ENCODE results near the gene LTB. TPM values are rescaled to one million over a fixed set of nuclear protein-coding genes. Genes with fewer than 3 reads are reported as not detected.

Gene LTB
- total and polyA plus RNA-seq, 2 donors (not counting 3 experiments of a cell fraction or from before 2014, with no cell fraction given): 1.2 to 2.1 TPM

DNA sequence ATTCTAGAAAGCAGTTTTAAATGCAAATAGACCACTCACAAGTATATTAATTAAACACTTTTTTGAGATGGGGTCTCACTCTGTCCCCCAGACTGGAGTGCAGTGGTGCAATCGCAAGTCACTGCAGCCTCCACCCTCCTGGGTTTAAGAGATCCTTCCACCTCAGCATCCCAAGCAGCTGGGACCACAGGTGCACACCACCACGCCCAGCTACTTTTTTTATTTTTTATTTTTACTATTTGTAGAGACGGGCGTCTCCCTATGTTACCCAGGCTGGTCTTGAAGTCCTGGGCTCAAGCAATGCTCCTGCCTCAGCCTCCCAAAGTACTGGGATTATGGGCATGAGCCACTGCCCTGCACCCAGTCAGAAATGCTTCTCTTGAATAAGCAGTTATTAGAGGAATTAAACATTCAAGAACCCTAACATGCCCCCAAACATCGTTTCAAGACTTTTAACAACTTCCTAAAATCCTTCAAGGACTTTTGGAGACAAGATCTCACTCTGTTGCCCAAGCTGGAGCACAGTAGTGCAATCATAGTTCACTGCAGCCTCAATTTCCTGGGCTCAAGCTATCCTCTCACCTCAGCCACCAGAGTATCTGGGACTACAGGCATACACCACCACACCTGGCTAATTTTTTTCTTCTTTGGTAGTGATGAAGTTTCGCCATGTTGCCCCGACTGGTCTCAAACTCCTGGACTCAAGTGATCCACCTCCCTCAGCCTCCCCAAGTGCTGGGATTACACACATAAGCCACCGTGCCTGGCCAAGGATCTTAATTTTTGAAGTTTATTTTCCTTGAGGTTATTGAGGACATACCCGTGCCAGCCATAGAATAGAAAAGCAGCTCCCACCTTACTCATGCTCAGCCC is 50.2 kb downstream of the LTB start:
- Histone ChIP-seq H3K4me1 (ENCODE audit: control insufficient read depth, extremely low read depth, insufficient read depth, low read length) (peaks cover 5% of the 10 kb centered on the region), H3K36me3 (ENCODE audit: control insufficient read depth in 2 of 2, extremely low read depth in 1 of 2, insufficient read depth in 2 of 2, low read length in 2 of 2) (peaks cover 39 to 56% of the 10 kb centered on the region in 2 experiments), H3K4me2 (ENCODE audit: insufficient read depth, low read length) (no peak overlapping the region), H3K27ac (ENCODE audit: insufficient read depth, low read depth, low read length) (no peak overlapping the region), H3K79me2 (ENCODE audit: control insufficient read depth, insufficient read depth, low read length) (peaks cover 38% of the 10 kb centered on the region), H3K27me3 (ENCODE audit: control insufficient read depth in 2 of 2, insufficient read depth in 2 of 2, low read length in 2 of 2) (no peaks in the 10 kb centered on the region), H2AFZ (ENCODE audit: low read depth, low read length) (no peak overlapping the region), H3K9ac (replicated peaks; ENCODE audit: extremely low read depth, insufficient read depth, low read length) (no peak overlapping the region), H3K4me3 (replicated peaks in 1 of 3; ENCODE audit: insufficient read depth in 1 of 3, low read depth in 1 of 3, low read length in 3 of 3) (no peak overlapping the region), H3K9me1 (replicated peaks; ENCODE audit: control insufficient read depth, extremely low read depth, insufficient read depth, low read length) (no peaks in the 10 kb centered on the region), H4K20me1 (replicated peaks; ENCODE audit: control insufficient read depth, extremely low read depth, insufficient read depth, low read length) (no peaks in the 10 kb centered on the region), H3K9me3 (replicated peaks; ENCODE audit: control insufficient read depth, insufficient read depth, low read length) (no peaks in the 10 kb centered on the region)
- dilution Hi-C loops (cut with MboI; ENCODE audit: extremely low pct_ligation_motif_present, low sequenced_read_pairs): no loop called here
- intact Hi-C loops (cut with micrococcal nuclease): no loop called here
- ChIA-PET CTCF (interaction anchor here (1.0 to 1.6 kb wide), 4 partner anchors 10 to 49 kb away, joined by 3 to 7 read pairs (median 4); partner anchors contain the start of gene DDX39B), POLR2A (interaction anchor here (0.8 to 1.6 kb wide), 2 partner anchors 10 to 37 kb away, joined by 3 to 4 read pairs; partner anchors contain the start of gene DDX39B)
- TF ChIP-seq FOS (IDR thresholded peaks at IDR 0.05; ENCODE audit: borderline replicate concordance, insufficient read depth, low read length): no peak
- TF ChIP-seq POLR2AphosphoS5 (IDR thresholded peaks at IDR 0.05; ENCODE audit: insufficient read depth, low read depth, low read length): no peak
- TF ChIP-seq JUN (IDR thresholded peaks at IDR 0.05; ENCODE audit: borderline replicate concordance, insufficient read depth, insufficient read length, low read depth): no peak
- peak; percentile 26 for TF ChIP-seq POLR2A (IDR thresholded peaks at IDR 0.05; ENCODE audit: low read depth, low read length)
- TF ChIP-seq MYC (IDR thresholded peaks at IDR 0.05; ENCODE audit: low read depth, low read length): no peak
- TF ChIP-seq, protein P1, sequence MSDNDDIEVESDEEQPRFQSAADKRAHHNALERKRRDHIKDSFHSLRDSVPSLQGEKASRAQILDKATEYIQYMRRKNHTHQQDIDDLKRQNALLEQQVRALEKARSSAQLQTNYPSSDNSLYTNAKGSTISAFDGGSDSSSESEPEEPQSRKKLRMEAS (IDR thresholded peaks at IDR 0.05; ENCODE audit: insufficient read depth, insufficient read length): no peak
- TF ChIP-seq, protein P2, sequence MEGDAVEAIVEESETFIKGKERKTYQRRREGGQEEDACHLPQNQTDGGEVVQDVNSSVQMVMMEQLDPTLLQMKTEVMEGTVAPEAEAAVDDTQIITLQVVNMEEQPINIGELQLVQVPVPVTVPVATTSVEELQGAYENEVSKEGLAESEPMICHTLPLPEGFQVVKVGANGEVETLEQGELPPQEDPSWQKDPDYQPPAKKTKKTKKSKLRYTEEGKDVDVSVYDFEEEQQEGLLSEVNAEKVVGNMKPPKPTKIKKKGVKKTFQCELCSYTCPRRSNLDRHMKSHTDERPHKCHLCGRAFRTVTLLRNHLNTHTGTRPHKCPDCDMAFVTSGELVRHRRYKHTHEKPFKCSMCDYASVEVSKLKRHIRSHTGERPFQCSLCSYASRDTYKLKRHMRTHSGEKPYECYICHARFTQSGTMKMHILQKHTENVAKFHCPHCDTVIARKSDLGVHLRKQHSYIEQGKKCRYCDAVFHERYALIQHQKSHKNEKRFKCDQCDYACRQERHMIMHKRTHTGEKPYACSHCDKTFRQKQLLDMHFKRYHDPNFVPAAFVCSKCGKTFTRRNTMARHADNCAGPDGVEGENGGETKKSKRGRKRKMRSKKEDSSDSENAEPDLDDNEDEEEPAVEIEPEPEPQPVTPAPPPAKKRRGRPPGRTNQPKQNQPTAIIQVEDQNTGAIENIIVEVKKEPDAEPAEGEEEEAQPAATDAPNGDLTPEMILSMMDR (IDR thresholded peaks at IDR 0.05; ENCODE audit: extremely low read depth in 1 of 2, insufficient read depth in 1 of 2, low read depth in 1 of 2, low read length in 2 of 2): no peak
- TF ChIP-seq EZH2 (IDR thresholded peaks at IDR 0.05; ENCODE audit: borderline replicate concordance, low read depth, low read length, severe bottlenecking): no peak
- no peak for TF ChIP-seq GATA2 (IDR thresholded peaks at IDR 0.05; ENCODE audit: insufficient read depth, insufficient read length, low read depth, low read length)
- FAIRE-seq (peak; percentile 56), DNase-seq (ENCODE audit: low read depth, low spot score) (no peak)
- no TSS peak for BruUV-seq (replicated peaks)
